Occipital lobe (tissue), 2 donors: ENCODE measurements around the gene MITF. TPM values are rescaled to one million over a fixed set of nuclear protein-coding genes. Genes with fewer than 3 reads are reported as not detected.

Source experiments
- DNase-seq: peaks from one replicate; lab custom pipeline; 2025; lab: John Stamatoyannopoulos, UW
- total RNA-seq: library from RNA; depleted of rRNA; stranded (reverse); fragments of >200 nt; gene quantifications from one replicate; pipeline ENCODE4 v1.2.3, GENCODE V29; 2014

Gene MITF
- total RNA-seq, 1 donor from 2014 or later, result 2.7 TPM

GRCh38 chr3:69725994-69726571 is 13.2 kb upstream of the MITF start:
- no peak for DNase-seq

DNA sequence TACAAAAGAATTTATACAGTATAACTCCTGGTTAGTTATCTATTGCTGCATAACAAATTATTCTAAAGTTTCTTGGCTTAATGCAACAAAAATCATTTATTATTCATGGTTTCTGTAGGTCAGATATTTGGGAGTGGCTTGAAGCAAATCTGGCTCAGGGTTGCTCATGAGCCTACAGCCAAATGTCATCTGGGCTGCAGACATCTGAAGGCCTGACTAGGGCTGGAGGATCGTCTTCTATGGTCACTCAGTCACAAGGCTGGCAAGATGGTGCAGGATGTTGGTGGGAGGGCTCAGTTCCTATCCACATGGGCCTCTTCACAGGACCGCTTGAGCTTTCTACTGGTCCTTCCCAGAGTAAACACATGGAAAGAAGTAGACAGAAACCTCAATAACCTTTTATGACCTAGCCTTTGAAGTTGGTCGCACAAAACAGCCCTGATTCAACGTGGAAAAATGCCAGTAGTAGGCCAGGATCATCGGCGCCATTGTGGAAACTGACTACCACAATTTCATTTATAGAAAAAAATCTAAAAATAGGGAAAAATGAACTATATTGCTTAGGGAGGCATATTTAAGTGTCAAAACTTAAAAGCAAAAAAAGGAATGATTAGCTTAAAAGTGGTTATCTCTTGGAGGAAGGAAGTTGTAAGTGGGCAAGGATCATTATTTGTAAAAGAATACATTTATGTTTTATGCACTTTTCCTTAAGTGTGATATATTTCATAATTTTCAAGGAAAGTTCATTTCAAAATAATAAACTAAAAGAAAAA is 9.9 kb upstream of the MITF start:
- no peak for DNase-seq

GRCh38 chr3:69731080-69731479 is 8.2 kb upstream of the MITF start:
- DNase-seq, result no peak

- no peak for DNase-seq
These were observed 3.4 kb upstream of the MITF start for GRCh38 chr3:69735893-69736292.

DNA sequence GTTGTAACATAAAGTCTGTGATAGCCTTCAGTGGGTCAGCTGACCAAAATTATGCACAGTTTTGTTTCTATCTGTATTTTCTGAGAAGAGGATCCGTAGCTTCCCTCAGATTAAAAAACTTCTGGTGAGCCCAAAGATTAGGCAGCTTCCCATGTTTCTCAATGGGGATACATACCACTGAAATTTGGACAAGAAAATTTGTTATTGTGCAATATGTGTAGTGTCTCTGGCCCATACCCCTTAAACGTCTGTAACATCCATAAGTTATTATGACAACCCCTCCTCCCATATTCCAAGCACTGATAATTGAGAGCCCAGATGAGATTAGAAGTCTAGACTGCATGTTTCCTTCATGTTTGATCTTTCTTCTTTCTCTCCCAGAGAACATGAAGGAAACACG is 1.9 kb upstream of the MITF start:
- DNase-seq, result no peak

DNA sequence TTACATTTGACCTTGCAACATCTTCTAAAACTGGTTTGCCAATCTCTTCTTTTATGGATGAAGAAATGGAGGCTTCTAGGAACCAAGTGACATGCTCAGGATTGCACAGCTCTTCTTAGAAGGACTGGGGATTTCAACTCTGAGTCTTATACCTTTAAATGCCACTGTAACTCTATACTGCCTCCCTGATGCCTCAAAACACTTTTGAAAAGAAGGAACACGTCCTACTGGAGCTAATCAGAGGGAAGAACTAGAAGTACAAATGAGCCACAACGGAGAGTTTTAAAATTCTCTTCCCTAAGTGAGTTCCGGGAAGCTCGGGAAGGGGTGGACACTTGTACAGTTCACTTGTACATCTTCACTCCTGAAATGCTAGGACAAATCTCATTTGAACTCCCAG is 949 bp upstream of the MITF start:
- DNase-seq, result no peak

GRCh38 chr3:69738859-69739203 is 433 bp upstream of the MITF start:
- DNase-seq, result no peak

DNA sequence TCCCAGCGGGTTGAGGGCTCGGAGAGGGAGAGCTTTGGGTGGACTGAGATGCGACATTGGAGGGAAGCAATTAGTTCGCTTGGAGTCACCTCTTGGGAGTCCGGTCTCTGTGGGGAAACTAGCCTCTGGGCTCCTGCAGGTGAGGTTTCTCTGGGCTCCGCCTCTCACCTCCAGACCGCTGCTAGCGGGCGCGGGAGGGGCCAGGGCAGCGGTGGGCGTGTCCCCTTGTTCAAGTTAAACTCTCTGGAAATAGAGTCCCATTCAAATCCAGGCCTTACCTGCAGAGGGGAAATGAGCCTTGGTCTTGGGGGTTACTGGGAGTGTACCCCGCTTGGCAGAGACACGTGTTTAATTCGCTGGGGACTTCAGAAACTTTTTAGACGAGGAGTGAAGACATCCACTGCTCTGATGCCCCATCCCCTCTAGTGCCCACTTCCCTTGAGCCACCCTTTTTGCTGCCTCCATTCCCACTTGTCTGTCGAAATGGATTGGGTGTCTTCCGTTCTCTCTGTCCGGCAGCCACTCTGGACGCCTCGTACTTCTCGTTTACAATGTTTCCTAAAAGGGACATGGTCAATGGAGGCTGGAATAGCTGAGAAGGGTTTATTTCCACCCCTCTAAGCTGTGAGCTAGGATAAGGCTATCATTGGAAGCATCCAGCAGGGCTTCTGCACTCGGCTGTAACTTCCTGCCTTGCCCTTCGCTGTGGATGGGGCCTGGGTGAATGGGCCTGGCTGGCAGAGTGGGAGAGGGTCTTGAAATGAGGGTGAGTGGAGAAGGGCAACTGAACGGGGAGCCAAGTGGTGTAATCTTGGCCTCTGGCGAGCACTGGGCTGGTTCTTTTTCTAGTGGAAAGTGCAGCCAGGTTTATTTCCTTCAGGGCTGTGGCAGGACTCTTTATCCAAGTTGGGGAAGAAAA is 1.1 kb downstream of the MITF start:
- no peak for DNase-seq

GRCh38 chr3:69741032-69741767 is 1.9 kb downstream of the MITF start:
- no peak for DNase-seq

DNA sequence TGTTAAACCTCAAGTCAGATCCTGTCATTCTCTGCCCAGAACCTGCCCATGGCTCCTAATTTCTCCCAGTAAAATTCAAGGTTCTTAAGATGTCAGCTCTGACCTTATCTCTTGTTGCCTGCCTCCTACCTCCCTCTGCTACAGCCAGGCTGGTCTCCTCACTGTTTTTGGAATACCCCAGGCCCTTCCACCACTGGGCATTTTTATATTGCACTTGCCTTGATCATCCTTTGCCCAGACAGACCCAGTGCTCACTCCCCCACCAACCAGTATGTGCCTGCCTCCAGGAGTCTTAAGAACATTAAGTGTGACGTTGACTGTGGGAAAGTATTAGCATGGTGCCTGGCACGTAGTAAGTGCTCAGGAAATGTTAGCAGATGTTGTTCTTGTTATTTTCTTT is 3.1 kb downstream of the MITF start:
- DNase-seq, result no peak

DNA sequence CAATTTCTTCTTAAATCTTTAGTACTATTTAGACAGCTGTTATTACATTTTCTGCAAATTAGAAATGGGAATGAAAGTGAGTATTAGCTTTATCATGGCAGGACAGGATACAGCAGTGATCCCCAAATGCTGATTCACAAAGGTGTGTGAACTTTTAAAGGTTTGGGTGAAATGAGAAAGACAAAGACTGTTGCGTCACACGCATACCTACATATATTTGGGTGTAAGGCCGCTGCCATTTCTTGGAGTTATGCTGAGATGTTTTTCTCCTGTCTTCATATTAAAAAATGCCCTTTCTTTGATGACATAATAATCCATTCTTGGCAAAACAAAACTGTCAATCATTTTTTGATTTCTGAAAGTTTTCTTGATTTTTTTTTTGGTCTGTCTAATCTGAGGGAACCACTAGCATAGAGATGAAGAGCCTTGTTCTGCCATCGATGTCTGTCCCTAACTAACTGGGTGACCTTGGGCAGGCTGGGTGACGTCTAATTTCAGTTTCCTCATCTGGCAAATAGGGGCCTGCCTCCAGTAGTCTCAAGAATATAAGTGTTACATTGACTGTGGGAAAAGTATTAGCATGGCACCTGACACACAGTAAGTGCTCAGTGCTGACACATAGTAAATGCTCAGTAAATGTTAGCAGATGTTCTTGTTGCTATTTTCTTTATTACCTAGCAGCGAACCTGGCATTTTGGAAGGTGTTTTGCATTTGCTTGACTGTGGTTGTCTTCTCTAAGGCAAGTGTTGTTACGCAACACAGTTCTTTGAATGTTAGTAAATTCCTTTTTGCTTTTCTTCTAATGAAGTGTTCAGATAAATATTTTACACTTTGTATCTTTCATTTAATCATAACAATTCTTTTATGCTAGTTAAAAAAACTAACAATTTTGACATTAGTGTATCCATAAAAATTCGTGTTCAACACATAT is 5.0 kb downstream of the MITF start:
- DNase-seq, result no peak

- no peak for DNase-seq
These were observed 6.2 kb downstream of the MITF start for GRCh38 chr3:69745505-69745904.

DNA sequence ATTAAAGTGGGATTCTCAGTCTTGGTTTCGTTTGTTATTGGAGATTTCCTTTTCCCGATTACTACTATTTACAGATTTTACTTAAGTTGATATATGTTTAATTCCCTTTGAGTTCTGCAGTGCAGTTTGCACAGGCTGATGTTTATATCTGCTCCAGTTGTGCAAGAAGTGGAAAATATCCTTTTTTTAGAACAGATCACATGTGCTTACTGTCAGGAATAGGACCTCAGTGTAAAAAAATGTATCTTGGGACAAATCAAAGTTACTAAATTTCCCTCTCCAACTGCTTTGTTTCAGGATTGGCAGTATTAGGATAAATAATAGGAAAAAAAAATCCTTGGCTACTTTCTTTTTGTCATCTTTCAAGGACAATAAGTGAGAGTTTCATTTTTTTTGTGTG is 6.9 kb downstream of the MITF start:
- no peak for DNase-seq

GRCh38 chr3:69747511-69748258 is 8.4 kb downstream of the MITF start:
- no peak for DNase-seq

DNA sequence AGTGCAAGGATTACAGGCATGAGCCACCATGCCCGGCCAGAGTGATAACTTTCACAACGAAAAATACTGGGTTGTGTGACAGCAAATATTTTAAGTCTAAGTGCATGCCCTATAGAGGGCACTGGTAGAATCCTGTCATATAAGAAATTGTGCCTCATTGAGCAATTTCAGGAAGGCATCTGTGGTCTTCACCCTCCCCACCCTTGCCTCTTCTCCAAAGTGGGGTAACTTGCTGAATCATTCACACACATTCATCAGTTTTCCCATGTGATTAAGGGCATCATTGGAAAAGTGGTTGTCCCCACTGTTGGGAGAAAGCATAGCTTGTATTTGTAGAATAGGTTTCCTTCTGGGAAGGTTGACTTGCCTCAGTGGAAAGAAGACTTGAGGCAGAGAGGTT is 9.2 kb downstream of the MITF start:
- no peak for DNase-seq

- DNase-seq, result no peak
These were observed 10.2 kb downstream of the MITF start for GRCh38 chr3:69749461-69749860.

- no peak for DNase-seq
These were observed 11.3 kb downstream of the MITF start for GRCh38 chr3:69750549-69750948.

DNA sequence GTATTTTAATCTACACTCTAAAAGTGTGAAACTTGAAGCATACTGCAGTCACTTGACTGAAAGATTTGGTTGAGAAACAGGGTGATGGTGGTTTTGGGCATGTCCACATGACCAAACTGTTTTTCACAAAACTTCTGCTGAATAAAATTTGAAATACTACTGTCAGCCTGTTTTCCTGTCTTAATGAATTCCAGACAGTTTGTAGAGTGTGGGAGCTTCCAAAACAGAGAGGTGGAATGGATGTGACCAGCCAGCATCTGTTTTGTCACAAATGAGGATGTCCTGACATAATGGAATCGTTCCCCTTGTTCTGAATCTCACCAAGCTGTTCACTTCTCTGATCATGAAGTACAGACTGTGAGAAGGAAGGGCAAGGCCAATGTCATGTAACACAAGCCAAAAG is 11.8 kb downstream of the MITF start:
- no peak for DNase-seq

DNA sequence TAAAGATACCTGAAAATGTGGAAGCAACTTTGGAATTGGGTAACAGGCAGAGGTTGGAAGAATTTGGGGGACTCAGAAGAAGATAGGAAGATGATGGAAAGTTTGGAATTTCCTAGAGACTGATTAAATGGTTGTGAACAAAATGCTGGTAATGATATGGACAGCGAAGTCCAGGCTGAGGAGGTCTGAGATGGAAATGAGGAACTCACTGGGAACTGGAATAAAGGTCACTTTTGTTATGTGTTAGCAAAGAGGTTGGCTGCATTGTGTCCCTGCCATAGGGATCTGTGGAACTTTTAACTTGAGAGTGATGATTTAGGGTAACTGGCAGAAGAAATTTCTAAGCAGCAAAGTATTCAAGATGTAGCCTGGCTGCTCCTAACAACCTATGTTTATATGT is 13.0 kb downstream of the MITF start:
- no peak for DNase-seq

DNA sequence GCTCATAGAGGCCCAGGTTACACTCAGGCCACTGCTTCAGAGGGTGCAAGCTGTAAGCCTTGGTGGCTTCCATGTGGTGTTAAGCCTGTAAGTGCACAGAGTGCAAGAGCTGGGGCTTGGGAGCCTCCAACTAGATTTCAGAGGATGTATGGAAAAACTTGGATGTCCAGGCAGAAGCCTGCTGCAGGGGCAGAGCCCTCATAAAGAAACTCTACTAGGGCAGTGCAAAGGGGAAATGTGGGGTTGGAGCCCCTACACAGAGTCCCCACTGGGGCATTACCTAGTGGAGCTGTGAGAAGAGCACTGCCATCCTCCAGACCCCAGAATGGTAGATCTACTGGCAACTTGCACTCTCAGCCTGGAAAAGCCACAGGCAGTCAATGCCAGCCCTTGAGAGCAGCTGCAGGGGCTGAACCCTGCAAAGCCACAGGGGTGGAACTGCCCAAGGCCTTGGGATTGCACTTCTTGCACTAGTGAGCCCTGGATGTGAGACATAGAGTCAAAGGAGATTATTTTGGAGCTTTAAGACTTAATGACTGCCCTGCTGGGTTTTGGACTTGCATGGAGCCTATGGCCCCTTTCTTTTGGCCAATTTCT is 14.0 kb downstream of the MITF start:
- DNase-seq, result no peak
